ENCODE measurements around the gene ENDOU. TPM values are rescaled to one million over a fixed set of nuclear protein-coding genes. Genes with fewer than 3 reads are reported as not detected.

Gene ENDOU
- total RNA-seq, 1 experiment from 2014 or later: 0.39 TPM

DNA sequence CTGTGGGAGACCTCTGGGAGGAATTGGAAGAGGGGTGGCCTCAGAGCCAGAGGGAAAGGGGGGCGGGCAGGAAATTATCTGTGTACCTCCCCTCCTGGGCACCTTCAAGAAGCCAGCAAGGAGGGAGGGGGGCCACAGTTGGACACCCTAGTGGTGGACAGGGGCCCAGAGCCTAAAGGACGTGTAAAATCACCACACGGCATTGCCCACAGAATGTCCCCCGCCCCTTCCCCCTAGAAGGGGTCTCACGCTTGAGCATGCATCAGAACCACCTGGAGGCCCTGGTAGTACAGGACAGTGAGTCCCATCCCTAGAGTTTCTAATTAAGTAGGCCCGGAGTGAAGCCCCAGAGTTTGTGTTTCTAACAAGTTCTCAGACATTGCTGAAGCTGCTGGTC, 8.2 kb downstream of the ENDOU start:
- Histone ChIP-seq H3K4me3 (no peak overlapping the region), H3F3A (ENCODE audit: insufficient read depth, low read depth) (0 out of 2 replicates have a peak, but pooled peaks cover 5% of the 10 kb centered on the region), H3K27ac (no peak overlapping the region), H3K9me3 (ENCODE audit: insufficient read depth, low read depth) (no peaks in the 10 kb centered on the region), H4K20me1 (ENCODE audit: insufficient read depth) (no peaks in the 10 kb centered on the region), H3K4me1 (replicated peaks; ENCODE audit: insufficient read depth) (peaks cover 4% of the 10 kb centered on the region), H3K27me3 (ENCODE audit: insufficient read depth, low read depth) (no peaks in the 10 kb centered on the region), H3K36me3 (ENCODE audit: low read depth) (no peaks in the 10 kb centered on the region), H3K9me2 (ENCODE audit: insufficient read depth) (no peaks in the 10 kb centered on the region), H3K79me2 (ENCODE audit: low read depth) (no peaks in the 10 kb centered on the region), H3K4me2 (no peak overlapping the region), H2AFZ (no peak overlapping the region)
- POLR2A ChIA-PET (ENCODE audit: unreplicated experiment): no interaction called here
- intact Hi-C loops (cut with micrococcal nuclease; ENCODE audit: unreplicated experiment): loop anchor here (1.0 to 5.0 kb wide), 2 partner anchors 25 to 230 kb away; no protein-coding TSS in a partner anchor
- BruUV-seq (replicated peaks): no TSS peak
- TF ChIP-seq EZH2 (IDR thresholded peaks at IDR 0.05; ENCODE audit: low read depth): no peak
- CTCF ChIA-PET: interaction anchor here (0.6 kb wide), 1 partner anchor 24 kb away, joined by 6 read pairs; no protein-coding TSS in a partner anchor
- no peak for DNase-seq

DNA sequence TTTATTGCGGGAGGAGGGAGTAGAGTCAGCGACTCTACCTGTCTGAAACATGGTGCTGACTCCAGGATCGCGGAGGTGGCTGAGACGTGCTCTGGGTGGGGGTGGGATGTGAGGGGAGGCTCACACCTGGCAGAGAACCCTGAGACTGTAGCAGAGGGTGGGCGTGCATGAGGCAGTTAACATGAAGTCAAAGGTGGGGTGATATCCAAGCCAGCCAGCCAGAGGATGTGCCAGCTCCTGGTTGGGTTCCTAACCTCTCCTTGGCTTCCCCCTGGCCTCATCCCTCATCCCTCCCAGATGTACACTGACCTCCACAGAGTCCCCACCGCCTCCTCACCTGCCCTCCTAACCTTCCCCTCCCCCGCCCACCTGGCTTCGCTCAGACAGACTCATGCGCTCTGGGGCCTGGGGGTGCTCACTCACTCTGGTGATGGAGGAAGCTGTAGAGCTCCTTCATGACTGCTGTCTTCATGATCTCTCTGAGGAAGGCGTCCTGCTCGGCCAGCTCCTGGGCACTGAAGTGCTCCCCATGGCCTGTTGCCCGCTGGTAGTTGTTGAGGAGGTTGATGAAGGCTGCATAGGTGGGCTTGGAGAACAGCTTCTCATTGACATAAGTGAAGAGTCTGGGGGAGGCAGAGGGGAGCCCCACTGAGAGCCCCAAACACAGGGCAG, 9.3 kb downstream of the ENDOU start:
- ChIA-PET CTCF (interaction anchor here (1.3 to 1.5 kb wide), 2 partner anchors 25 to 122 kb away, joined by 4 to 8 read pairs; no protein-coding TSS in a partner anchor), POLR2A (ENCODE audit: unreplicated experiment) (interaction anchor here (0.6 kb wide), 1 partner anchor 169 kb away, joined by 3 read pairs; no protein-coding TSS in a partner anchor)
- BruUV-seq (replicated peaks): no TSS peak
- H3K9me3 ChIP-seq (ENCODE audit: insufficient read depth, low read depth): no peaks in the 10 kb centered on the region
- DNase-seq: no peak
- H3K4me2 ChIP-seq: no peak overlapping the region
- H3F3A ChIP-seq (ENCODE audit: insufficient read depth, low read depth): no peaks in the 10 kb centered on the region
- H3K79me2 ChIP-seq (ENCODE audit: low read depth): no peaks in the 10 kb centered on the region
- H3K4me1 ChIP-seq (replicated peaks; ENCODE audit: insufficient read depth): no peaks in the 10 kb centered on the region
- intact Hi-C loops (cut with micrococcal nuclease; ENCODE audit: unreplicated experiment): loop anchor here (1.0 to 5.0 kb wide), 6 partner anchors 63 to 902 kb away; no protein-coding TSS in a partner anchor
- H2AFZ ChIP-seq: no peak overlapping the region
- TF ChIP-seq EZH2 (IDR thresholded peaks at IDR 0.05; ENCODE audit: low read depth): no peak
- TF ChIP-seq, protein P1, sequence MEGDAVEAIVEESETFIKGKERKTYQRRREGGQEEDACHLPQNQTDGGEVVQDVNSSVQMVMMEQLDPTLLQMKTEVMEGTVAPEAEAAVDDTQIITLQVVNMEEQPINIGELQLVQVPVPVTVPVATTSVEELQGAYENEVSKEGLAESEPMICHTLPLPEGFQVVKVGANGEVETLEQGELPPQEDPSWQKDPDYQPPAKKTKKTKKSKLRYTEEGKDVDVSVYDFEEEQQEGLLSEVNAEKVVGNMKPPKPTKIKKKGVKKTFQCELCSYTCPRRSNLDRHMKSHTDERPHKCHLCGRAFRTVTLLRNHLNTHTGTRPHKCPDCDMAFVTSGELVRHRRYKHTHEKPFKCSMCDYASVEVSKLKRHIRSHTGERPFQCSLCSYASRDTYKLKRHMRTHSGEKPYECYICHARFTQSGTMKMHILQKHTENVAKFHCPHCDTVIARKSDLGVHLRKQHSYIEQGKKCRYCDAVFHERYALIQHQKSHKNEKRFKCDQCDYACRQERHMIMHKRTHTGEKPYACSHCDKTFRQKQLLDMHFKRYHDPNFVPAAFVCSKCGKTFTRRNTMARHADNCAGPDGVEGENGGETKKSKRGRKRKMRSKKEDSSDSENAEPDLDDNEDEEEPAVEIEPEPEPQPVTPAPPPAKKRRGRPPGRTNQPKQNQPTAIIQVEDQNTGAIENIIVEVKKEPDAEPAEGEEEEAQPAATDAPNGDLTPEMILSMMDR (conservative IDR thresholded peaks at IDR 0.05): no peak
- no peak overlapping the region for H3K4me3 ChIP-seq
- no peaks in the 10 kb centered on the region for H4K20me1 ChIP-seq (ENCODE audit: insufficient read depth)
- H3K27ac ChIP-seq: no peak overlapping the region
- no peaks in the 10 kb centered on the region for H3K27me3 ChIP-seq (ENCODE audit: insufficient read depth, low read depth)
- no peaks in the 10 kb centered on the region for H3K9me2 ChIP-seq (ENCODE audit: insufficient read depth)
- no peaks in the 10 kb centered on the region for H3K36me3 ChIP-seq (ENCODE audit: low read depth)

DNA sequence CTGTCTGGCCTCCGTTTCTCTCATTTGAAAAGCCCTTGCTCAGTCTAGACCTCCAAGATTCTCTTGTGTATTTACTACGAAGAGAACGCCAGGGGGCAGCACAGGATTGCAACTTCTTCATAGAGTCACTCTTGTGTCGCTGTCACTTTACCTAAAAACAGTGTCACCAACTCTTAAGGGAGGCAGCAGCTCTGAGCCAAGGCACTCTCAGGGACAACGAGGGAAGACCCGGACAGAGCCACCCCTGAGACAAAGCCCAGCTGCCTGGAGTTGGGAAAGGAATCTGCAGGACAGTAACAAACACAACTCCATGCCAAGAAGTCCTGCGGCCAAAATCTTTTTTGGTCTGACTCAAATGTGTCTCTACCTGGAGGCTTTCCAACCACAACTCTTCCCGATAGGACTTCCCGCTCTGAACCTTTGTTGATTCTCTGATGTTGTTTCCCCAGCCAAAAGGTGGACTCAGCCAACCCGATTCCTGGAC, 9.9 kb downstream of the ENDOU start:
- TF ChIP-seq EZH2 (IDR thresholded peaks at IDR 0.05; ENCODE audit: low read depth): no peak
- TF ChIP-seq, protein P1 (conservative IDR thresholded peaks at IDR 0.05): peak; percentile 91
- DNase-seq: peak; percentile 56 to 61
- H4K20me1 ChIP-seq (ENCODE audit: insufficient read depth): no peaks in the 10 kb centered on the region
- no TSS peak for BruUV-seq (replicated peaks)
- ChIA-PET POLR2A (ENCODE audit: unreplicated experiment) (no interaction called here), CTCF (interaction anchor here (1.3 to 1.5 kb wide), 2 partner anchors 26 to 123 kb away, joined by 4 to 8 read pairs; no protein-coding TSS in a partner anchor)
- intact Hi-C loops (cut with micrococcal nuclease; ENCODE audit: unreplicated experiment): loop anchor here (1.0 to 5.0 kb wide), 6 partner anchors 64 to 903 kb away; no protein-coding TSS in a partner anchor
- H3K9me3 ChIP-seq (ENCODE audit: insufficient read depth, low read depth): no peaks in the 10 kb centered on the region
- H3K4me3 ChIP-seq: no peak overlapping the region
- H3K4me1 ChIP-seq (replicated peaks; ENCODE audit: insufficient read depth): no peaks in the 10 kb centered on the region
- no peaks in the 10 kb centered on the region for H3K9me2 ChIP-seq (ENCODE audit: insufficient read depth)
- H3K27me3 ChIP-seq (ENCODE audit: insufficient read depth, low read depth): no peaks in the 10 kb centered on the region
- H2AFZ ChIP-seq: no peak overlapping the region
- H3F3A ChIP-seq (ENCODE audit: insufficient read depth, low read depth): no peaks in the 10 kb centered on the region
- no peak overlapping the region for H3K27ac ChIP-seq
- H3K79me2 ChIP-seq (ENCODE audit: low read depth): no peaks in the 10 kb centered on the region
- H3K36me3 ChIP-seq (ENCODE audit: low read depth): no peaks in the 10 kb centered on the region
- no peak overlapping the region for H3K4me2 ChIP-seq

All from PC-9 (cell line).